ENCODE results near the gene MACROD2. TPM values are rescaled to one million over a fixed set of nuclear protein-coding genes. Genes with fewer than 3 reads are reported as not detected.

The MACROD2 gene
- total RNA-seq, 1 donor from 2014 or later, result 2.4 TPM

DNA sequence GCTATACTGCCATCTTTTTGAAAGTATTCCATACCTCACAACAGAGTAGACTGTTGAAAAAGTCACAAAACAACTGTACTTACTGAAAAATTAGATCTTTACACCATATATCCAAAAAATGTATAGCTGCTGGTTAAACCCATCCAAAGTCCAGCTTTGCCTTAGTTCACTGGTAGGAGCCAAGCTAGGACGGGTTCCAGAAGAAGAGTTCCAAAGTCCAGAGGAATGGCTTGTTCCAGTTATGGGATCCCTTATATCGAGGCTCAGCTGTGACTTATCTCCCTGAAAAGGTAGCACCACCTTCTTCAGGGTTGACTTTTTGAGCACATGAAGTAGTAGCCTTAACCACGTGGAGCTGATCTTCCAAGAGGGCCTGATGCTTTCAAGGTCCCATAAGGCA is 578.4 kb downstream of the MACROD2 start:
- Histone ChIP-seq H3K79me2 (ENCODE audit: insufficient read depth, low read length) (no peaks in the 10 kb centered on the region), H2AFZ (ENCODE audit: low read depth, low read length) (no peak overlapping the region), H3K4me1 (ENCODE audit: insufficient read depth, low read length) (no peaks in the 10 kb centered on the region), H3K27ac (ENCODE audit: low read depth, low read length) (no peak overlapping the region), H3K36me3 (ENCODE audit: insufficient read depth, low read length) (no peaks in the 10 kb centered on the region), H3K4me3 (ENCODE audit: insufficient read depth, low read depth, low read length) (no peak overlapping the region), H3K4me2 (ENCODE audit: low read length) (no peak overlapping the region), H3K27me3 (ENCODE audit: insufficient read depth, low read length) (no peaks in the 10 kb centered on the region), H3K9me3 (ENCODE audit: insufficient read depth, low read depth, low read length) (no peaks in the 10 kb centered on the region), H4K20me1 (ENCODE audit: insufficient read depth, low read length) (no peaks in the 10 kb centered on the region), H3K9ac (ENCODE audit: low read length) (no peak overlapping the region)
- Mint-ChIP-seq H3K36me3 (ENCODE audit: low read depth, unreplicated experiment) (no peaks in the 10 kb centered on the region), H3K27me3 (ENCODE audit: low read depth, unreplicated experiment) (no peaks in the 10 kb centered on the region), H3K9me3 (ENCODE audit: unreplicated experiment) (no peaks in the 10 kb centered on the region), H3K4me1 (ENCODE audit: low read depth, unreplicated experiment) (peaks cover 20% of the 10 kb centered on the region), H3K27ac (ENCODE audit: unreplicated experiment) (no peak overlapping the region), H3K4me3 (ENCODE audit: unreplicated experiment) (no peak overlapping the region)
- FAIRE-seq (no peak), DNase-seq (ENCODE audit: low read depth) (no peak)
- TF ChIP-seq EZH2 (IDR thresholded peaks at IDR 0.05; ENCODE audit: insufficient read depth, low read length), result no peak
- TF ChIP-seq, protein P1, sequence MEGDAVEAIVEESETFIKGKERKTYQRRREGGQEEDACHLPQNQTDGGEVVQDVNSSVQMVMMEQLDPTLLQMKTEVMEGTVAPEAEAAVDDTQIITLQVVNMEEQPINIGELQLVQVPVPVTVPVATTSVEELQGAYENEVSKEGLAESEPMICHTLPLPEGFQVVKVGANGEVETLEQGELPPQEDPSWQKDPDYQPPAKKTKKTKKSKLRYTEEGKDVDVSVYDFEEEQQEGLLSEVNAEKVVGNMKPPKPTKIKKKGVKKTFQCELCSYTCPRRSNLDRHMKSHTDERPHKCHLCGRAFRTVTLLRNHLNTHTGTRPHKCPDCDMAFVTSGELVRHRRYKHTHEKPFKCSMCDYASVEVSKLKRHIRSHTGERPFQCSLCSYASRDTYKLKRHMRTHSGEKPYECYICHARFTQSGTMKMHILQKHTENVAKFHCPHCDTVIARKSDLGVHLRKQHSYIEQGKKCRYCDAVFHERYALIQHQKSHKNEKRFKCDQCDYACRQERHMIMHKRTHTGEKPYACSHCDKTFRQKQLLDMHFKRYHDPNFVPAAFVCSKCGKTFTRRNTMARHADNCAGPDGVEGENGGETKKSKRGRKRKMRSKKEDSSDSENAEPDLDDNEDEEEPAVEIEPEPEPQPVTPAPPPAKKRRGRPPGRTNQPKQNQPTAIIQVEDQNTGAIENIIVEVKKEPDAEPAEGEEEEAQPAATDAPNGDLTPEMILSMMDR (IDR thresholded peaks at IDR 0.05; ENCODE audit: insufficient read depth, low read depth, low read length), result no peak

DNA sequence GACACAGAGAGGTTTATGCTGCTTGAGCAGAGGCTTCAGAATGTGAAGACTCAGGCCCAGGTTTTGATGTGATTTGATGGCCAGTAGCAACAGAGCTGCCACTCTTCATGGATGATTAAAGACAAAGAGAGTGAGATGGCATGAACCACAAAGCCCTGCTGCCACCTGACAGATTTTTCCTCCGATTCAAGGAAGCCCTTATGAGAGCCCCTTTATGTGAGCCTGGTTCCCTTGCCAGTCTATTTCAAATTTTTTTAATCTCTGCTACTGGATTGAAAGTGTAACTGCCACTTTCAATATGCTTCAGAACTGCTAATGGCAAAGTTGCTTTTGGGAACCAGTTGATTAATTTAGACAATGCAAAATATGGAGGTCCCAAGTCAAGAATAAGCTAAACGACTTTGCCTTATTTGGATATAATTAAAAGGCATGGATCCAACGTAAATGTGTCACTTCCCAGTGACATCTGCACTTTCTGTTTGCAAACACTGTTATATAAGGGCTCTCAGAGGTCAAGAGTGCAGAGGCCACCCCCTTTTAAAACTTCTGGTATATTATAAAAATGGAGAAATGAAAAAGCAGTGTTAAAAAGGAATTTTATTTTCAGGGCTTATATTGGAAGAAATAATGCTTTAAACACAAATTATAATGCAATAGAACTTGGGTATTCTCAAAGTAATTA is 581.0 kb downstream of the MACROD2 start:
- Mint-ChIP-seq H3K4me3 (ENCODE audit: unreplicated experiment) (no peak overlapping the region), H3K9me3 (ENCODE audit: unreplicated experiment) (no peaks in the 10 kb centered on the region), H3K36me3 (ENCODE audit: low read depth, unreplicated experiment) (no peaks in the 10 kb centered on the region), H3K27me3 (ENCODE audit: low read depth, unreplicated experiment) (no peaks in the 10 kb centered on the region), H3K4me1 (ENCODE audit: low read depth, unreplicated experiment) (no peaks in the 10 kb centered on the region), H3K27ac (ENCODE audit: unreplicated experiment) (no peak overlapping the region)
- Histone ChIP-seq H4K20me1 (ENCODE audit: insufficient read depth, low read length) (no peaks in the 10 kb centered on the region), H3K4me3 (ENCODE audit: insufficient read depth, low read depth, low read length) (no peak overlapping the region), H3K36me3 (ENCODE audit: insufficient read depth, low read length) (no peaks in the 10 kb centered on the region), H3K4me1 (ENCODE audit: insufficient read depth, low read length) (no peaks in the 10 kb centered on the region), H3K27me3 (ENCODE audit: insufficient read depth, low read length) (no peaks in the 10 kb centered on the region), H2AFZ (ENCODE audit: low read depth, low read length) (no peak overlapping the region), H3K79me2 (ENCODE audit: insufficient read depth, low read length) (no peaks in the 10 kb centered on the region), H3K27ac (ENCODE audit: low read depth, low read length) (no peak overlapping the region), H3K4me2 (ENCODE audit: low read length) (no peak overlapping the region), H3K9me3 (ENCODE audit: insufficient read depth, low read depth, low read length) (no peaks in the 10 kb centered on the region), H3K9ac (ENCODE audit: low read length) (no peak overlapping the region)
- DNase-seq (ENCODE audit: low read depth), result no peak
- TF ChIP-seq, protein P1 (IDR thresholded peaks at IDR 0.05; ENCODE audit: insufficient read depth, low read depth, low read length), result no peak
- TF ChIP-seq EZH2 (IDR thresholded peaks at IDR 0.05; ENCODE audit: insufficient read depth, low read length), result no peak
- no peak for FAIRE-seq

DNA sequence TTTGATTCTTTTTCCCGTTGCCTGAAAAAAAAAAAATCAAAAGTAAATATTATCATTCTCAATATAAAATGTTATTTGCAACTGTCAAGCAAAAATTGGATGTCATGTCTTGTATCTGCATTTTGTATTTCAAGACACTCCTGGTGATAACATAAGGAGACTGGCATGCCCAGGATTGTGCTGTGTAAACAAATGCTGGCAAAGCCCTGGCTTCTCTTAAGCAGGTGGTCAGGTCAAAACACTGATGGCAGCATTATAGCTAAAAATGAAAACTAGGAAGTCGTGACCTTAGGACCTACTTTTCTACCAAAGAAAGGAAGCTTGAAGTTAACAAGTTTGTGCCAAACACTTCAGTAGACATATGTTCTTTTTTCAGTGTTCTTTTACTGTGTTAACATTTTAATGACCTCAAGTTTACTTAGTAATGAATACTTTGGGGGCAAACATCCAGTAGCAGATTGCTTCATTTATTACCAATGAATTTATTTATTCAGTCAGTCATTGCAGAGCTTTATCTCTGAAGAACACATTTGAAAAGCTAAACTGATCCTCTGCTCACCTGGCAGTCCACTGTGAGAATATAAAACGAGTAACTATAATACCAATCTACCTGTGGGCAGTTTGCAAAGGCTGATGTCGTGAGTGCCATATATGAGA is 585.2 kb downstream of the MACROD2 start:
- no peak overlapping the region for H3K9ac ChIP-seq (ENCODE audit: low read length)
- no peak overlapping the region for H3K27ac Mint-ChIP-seq (ENCODE audit: unreplicated experiment)
- FAIRE-seq, result no peak

More for the DNA sequence above, 585.2 kb downstream of the MACROD2 start:
- H3K9me3 Mint-ChIP-seq (ENCODE audit: unreplicated experiment), result no peaks in the 10 kb centered on the region
- Histone ChIP-seq H4K20me1 (ENCODE audit: insufficient read depth, low read length) (no peaks in the 10 kb centered on the region), H3K4me2 (ENCODE audit: low read length) (no peak overlapping the region), H2AFZ (ENCODE audit: low read depth, low read length) (no peak overlapping the region), H3K36me3 (ENCODE audit: insufficient read depth, low read length) (no peaks in the 10 kb centered on the region), H3K27me3 (ENCODE audit: insufficient read depth, low read length) (no peaks in the 10 kb centered on the region), H3K27ac (ENCODE audit: low read depth, low read length) (no peak overlapping the region), H3K9me3 (ENCODE audit: insufficient read depth, low read depth, low read length) (no peaks in the 10 kb centered on the region), H3K4me1 (ENCODE audit: insufficient read depth, low read length) (no peaks in the 10 kb centered on the region), H3K79me2 (ENCODE audit: insufficient read depth, low read length) (no peaks in the 10 kb centered on the region), H3K4me3 (ENCODE audit: insufficient read depth, low read depth, low read length) (no peak overlapping the region)
- H3K4me3 Mint-ChIP-seq (ENCODE audit: unreplicated experiment), result no peak overlapping the region
- peaks cover 9% of the 10 kb centered on the region for H3K4me1 Mint-ChIP-seq (ENCODE audit: low read depth, unreplicated experiment)
- H3K36me3 Mint-ChIP-seq (ENCODE audit: low read depth, unreplicated experiment), result no peaks in the 10 kb centered on the region
- H3K27me3 Mint-ChIP-seq (ENCODE audit: low read depth, unreplicated experiment), result no peaks in the 10 kb centered on the region
- no peak for DNase-seq (ENCODE audit: low read depth)
- TF ChIP-seq, protein P1 (IDR thresholded peaks at IDR 0.05; ENCODE audit: insufficient read depth, low read depth, low read length), result no peak
- no peak for TF ChIP-seq EZH2 (IDR thresholded peaks at IDR 0.05; ENCODE audit: insufficient read depth, low read length)
